ENCODE measurements around the gene NUDT17.

NUDT17 gene

DNA sequence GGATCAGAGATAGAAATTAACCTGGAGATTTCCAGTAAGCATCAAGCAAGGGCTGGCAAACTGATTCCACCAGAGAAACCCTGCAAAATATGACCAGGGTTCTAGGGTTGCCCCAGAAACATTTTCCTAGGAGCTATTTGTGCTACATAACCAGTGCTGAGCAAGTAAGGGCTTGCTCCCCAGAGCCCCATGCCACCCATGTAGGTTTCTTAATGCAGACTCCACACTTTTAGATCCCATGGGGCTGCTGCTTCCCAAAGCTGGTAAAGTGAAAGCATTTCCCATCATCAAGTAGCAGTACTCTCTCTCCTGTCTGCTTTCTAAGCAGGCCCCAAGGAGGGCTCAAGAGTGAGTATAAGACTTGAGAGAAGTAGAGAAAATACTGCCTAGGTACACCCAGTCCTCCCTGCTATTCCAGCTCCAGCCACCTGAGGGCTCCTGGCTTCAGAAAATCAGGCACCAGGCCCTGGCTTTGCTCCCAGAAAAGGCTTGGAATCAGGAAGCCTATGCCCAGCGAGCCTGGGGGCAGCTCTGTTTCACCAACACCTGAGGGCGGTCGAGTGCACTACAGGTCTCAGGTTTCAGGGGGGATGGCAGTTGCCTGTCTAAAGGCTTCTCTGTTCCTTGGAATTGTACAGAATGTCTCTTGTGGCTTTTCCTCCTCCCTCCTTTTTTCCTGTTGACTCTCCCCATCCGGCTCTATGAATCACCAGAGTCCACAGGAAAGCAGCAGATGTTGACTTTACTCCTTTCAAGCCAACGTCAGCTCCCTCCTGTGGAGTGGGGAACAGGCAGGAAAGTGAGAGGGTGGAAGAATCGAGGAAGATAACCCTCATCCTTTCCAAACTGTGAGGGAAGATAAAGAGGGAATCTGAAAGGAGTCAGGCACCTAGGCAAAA lies 46.4 kb downstream of the NUDT17 start:
- DNase-seq: peak; percentile 93

DNA sequence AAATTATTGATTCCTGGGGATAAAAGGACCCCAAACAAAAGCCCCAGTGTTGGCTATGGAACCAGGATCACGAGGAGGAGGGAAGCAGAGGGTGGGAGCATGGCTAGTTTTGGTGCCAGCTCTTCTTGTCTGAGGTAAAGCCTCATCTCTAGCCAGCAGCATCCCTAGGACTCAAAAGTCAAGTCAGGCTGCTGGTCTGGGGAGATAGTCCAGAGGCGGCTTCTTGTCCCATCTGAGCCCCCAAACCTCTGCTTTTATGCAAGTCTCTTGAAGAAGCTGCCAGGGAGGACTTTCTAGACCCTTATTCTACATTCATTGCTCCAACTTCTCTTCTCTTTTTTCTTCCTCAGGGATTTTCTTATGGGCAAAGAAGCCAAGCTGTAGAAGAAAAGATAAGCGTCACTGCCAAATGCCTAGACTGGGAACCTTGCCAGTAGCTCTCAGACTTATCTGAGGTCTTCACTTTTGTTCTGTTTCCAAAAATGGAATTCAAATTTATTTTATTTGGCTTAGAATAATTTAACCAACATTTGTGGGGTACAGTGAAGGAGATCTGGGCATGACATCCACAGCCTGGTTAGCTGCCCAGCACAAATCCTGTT lies 47.2 kb downstream of the NUDT17 start:
- no peak for DNase-seq

DNA sequence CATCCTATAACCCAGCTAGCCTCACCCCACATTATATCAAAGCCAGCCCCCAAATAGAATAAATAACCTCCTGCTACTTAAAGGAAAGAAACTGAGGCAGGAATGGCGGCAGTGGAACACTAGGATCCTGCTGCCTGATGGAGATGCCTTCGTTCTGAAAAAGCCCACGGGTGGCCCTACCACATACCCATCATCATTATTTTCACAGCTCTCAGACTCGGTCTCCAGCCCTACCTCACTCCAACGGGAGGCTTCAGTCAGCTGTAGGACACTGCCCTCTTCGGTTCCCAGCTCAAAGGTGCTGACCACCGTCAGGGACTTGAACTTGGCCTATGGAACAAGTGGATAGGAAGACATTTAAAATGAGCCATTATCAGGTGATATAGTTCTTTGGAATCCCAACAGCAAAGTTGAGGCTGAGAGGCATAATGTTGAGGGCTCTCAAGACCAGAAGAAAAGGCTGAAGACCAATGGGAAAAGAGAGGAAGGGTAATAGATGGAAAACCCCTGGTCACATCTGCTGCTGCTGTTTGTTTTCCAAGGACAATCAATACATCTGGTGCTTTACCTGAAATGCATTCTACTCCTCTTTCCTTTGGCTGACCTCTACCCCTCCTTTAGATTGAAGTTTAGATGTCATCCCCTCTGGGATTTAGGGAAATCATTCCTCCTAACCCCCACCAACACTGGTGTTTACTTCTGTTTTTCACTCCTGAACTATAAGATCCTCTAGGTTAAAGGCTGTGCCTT lies 48.1 kb downstream of the NUDT17 start:
- no peak for DNase-seq

DNA sequence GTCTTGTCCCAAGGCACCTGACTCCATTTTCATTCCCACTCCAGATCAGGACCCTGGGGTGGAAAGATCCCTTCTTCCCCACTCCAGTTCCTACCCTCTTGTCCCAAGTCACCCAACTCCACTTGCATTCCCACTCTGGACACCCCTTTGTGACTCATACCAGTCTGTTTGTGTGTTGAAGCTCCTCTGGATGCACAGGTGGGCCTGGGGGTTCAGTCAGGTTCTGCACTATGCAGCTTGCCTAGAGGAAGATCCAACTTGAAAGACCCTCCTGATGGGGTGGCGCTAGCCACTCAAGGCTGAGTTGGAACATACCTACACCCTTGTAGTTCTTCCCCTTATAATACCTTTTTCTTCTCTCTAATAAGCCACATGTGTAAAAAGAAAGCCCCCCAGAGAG lies 50.0 kb downstream of the NUDT17 start:
- no peak for DNase-seq

DNA sequence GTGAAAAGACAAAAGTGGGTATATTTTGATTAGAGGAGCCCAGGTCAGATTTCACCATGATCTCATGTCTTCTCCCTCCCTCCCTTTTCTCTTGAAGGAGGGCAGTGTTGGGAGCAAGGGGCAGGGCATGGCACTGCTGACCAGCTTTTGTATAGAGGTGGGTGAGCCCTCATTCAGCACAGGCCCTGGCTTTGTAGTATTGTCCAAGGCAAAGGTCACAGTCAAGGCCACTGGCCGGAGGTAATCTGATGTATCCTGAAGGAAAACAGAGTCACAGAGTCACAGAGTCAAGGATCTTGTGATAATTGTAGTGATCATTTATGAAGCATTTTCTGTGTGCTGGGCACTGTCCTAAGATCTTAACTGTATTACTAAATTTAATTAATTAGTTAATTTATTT lies 52.5 kb downstream of the NUDT17 start:
- no peak for DNase-seq
